T-helper 1 cell (primary cell): ENCODE results near the gene EPB41L4B.
"Not testable (repeated sequence)": the region's sequence is repeated elsewhere in the genome, so short reads cannot be mapped to it uniquely, and the experiment has no call there.

Experiments used
- DNase-seq, 5 donors: peaks; one replicate each; pipeline ENCODE4 v3.0.0-alpha.2; 2012 to 2020

The EPB41L4B gene

DNA sequence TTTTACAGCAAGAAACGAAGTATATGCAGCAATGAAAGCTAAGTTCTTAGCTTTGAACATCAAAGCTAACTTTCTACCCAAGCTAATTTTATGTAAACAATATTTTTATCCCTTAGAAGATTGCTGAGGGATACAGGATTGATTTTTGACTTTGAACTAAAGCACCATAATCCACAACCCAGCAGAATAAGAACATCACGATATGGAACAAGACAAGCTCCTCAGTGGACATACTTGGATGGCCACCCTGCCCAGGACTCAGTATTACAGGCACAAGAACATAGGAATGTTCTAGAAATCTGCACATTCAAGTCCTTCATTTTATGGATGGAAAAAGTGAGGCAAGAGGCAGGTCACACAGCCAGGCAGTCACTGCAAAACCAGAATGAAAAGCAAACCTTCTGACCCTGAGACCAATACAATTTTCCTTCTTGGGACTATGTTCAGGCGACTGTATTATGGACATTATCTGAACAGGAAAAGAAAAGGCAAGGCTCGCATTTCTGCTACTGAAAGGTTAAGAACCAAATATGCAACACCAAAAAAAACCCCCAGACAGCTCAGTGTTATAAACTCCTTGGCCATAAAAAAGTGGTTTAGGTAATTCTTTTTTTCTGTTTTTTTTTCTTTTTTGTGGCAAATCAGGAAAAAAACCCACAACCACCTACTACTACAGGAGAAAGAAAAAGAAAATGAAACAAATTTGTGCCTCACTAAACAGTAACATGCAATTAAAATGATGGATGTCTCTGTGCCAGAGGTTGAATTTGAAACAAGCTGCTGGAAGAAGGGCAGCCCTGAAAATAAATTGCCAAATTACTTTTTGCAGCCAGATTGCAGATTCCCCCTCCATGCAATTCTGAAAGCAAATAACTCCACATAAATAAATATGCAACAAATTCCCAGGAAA is 25.4 kb downstream of the EPB41L4B start:
- no peak for DNase-seq

DNA sequence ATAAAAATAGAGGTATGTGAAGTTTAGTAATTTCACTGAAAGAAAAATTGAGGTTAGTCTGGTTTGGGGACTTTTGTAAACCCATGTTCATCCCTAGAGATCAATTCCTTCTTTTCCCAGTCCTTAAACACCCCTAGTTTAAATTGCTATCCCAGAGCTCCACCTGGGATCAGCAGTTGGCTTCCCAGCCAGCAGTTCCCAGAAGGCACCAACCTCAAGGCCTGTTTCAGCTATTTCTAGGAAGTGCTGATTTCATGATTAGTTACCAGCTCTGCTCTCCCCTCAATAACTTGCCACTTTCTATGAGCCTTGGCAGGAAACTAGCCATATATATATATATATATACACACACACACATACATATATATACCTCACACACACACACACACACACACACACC is 30.5 kb downstream of the EPB41L4B start:
- DNase-seq: no peak

DNA sequence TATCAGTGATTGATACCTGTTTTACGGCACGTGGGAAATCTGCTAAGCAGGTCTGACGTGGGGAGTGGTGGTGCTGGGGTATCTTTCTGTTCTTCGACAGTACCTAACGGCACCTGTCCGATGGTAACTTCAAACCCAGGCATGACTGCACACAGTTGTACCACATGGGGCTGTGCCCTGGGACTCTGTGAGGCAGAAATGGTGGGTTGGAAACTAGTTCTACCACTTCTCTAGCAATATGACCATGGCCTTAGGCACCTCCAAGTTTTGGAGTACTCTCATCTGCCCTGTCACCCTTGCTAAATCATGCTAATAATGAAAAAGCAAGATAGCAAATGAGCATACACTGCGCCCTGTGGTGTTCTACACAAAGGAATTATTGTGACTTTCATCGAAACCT is 30.9 kb downstream of the EPB41L4B start:
- no peak for DNase-seq

DNA sequence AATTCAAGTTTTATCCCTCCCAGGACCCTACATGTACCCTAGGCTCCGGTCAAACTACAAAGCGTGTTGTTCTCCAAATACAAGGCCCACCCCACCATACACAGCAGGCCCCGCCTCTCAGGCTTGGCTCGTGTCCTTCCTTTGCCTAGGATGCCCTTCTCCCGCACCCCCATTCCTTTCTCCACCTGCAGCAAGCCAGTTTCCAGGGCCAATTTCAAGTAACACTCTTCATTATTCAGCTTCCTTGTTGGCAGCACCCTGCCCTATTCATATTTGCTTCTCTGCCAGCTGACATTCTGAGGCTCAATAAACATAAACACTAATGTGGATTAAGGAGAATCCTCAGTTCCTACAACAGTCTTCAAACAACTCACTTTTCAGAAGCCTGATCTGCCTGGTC is 31.7 kb downstream of the EPB41L4B start:
- DNase-seq: no peak

DNA sequence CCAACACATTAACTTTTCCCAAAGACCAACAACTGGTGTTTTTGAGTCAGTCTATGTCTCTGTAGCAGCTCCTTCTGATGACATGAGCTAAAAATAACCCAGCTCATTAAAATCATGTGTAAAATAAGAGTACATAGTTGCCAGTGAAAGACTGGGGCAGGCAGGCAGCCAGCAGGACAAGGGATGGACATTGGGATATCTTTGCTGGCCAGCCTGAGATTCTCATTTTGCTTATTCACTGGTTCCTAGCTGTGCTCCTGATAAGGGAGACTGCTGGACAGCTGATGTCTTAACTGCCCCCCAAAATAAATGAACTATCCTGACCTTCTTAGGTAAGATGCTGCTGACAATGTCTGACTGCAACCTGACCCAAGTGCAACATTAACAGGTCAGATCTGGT is 33.9 kb downstream of the EPB41L4B start:
- DNase-seq: no peak

DNA sequence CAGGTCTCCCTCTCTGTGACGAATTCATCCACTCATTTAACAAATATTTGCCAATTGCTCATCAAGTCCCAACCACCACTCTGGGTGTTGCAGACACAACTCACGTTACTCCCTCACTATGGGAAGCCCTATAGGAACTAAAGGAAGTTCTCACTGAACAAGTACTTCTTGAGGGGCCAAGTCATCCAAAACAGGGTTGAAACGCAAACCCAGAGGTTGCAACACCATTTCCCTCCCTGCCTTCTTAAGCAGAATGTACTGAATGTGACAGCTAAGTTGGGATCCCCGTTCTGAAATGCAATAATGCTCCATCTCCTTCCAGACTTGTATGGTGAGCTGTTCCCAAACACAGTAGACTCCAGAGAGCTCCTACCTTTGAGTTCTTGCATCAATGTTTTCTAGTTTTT is 34.3 kb downstream of the EPB41L4B start:
- DNase-seq: no peak

DNA sequence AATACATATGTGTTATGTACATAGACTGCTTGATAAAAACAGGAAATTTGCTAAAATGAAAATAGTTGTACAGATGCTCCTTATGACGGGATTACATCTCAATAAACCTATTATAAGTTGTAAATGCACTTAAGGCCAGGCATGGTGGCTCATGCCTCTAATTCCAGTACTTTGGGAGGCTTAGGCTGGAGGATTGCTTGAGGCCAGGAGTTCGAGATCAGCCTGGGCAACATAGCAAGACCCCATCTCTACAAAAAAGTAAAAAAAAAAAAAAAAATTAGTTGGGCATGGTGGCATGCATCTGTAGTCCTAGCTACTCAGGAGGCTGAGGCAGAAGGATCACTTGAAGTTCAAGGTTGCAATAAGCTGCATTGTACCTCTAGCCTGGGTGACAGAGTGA is 37.2 kb downstream of the EPB41L4B start:
- not testable (repeated sequence) for DNase-seq

DNA sequence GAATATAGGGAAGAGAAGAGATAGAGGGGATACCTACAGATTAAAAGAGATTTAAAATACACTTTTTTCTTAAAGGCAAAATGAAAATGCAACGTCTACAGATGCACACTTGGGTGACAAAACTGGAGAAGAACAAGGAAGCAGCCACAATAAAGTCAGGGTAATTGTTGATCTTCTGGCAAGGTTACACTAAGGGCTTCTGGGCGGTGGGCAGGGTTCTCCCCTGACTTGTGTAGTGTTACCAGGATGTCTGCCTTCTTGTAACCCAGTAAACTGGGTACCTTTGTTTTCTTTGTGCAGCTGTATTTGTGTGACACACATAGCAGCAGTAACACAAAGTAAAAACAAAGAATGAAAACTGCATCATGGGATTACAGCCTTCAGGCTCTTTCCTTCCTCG is 37.8 kb downstream of the EPB41L4B start:
- DNase-seq: no peak

DNA sequence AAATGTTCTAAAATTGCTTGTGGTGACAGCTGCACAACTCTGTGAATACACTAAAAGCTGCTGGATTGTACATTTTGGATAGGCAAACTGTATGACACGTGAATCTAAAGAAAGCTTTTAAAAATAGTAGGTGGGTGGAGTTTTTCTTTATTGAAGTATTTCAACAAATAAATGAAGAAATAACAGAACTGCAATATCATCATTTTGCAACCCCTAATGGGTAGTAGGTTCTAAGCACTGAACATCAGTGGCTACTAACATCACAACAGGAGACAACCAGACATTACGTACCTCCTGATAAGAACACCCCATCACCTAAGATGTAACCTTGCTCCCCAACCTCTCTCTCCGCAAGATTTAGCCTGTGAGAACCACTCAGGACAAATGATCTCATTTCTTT is 38.6 kb downstream of the EPB41L4B start:
- no peak for DNase-seq

DNA sequence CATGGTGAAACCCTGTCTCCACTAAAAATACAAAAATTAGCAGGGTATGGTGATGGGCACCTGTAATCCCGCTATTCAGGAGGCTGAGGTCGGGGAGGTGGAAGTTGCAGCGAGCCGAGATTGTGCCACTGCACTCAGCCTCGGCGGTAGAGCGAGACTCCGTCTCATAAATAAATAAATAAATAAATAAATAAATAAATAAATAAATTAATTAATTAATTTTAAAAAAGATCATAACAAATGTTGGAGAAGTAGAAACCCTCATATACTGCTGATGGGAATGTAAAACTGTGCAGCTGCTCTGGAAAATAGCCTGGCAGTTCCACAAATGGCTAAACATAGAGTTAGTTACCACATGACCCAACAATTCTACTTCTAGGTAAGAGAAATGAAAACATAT is 39.3 kb downstream of the EPB41L4B start:
- no peak for DNase-seq

DNA sequence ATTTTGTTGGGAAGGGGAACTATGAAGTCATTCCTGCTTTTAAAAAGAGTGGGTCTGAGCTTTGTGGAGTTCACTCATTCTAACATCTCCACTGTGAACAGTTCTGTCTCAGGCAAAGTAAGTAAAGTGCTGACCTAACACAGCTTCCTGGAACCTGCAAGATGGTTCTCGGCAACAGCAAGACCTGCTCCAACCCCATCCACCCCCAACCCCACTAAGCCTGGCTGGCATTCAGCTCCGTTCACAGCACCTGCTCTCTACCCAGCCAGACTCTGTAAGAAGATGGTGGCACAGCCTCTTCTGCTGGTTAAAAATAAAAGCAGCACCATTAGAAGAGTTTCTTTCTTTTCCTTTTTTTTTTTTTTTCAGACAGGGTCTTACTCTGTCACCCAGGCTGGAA is 42.0 kb downstream of the EPB41L4B start:
- no peak for DNase-seq

DNA sequence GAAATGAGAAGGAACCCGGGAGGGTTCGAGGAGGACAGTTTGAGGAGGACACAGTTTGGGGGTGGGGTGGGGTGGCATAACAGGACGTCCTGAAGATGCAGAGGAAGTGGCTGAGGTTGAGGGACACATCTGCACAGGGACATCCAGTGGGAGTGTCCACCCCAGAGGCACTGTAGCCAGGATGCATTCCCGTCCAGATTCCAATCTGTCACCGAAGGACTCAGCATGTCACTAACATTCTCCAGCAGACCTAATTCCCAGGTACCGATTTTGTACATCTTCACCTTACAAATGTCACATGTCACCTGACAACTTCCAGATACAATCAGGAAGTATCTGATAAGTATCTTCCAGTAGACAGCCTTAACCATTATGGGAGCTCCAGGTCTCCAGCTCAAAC is 42.6 kb downstream of the EPB41L4B start:
- DNase-seq: no peak

DNA sequence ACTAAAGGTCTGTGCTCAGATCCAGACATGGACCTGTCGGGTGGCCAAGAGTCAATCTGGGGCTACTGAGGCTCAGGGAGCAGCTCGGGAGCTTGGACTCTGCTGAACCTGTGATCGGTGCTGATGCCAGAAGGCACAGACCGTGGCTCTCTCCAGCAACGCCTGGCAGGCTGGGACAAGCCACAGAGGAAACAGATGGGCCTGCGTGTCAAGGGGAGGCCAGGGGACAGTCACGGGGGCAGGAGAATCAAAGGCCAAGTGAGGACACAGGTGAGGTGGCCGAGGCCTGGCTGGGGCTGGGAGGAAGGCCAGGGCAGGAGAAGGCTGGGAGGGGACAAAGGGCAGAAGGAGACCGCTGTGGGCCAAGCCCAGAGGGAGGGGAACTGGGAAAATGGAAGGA is 43.4 kb downstream of the EPB41L4B start:
- no peak for DNase-seq

DNA sequence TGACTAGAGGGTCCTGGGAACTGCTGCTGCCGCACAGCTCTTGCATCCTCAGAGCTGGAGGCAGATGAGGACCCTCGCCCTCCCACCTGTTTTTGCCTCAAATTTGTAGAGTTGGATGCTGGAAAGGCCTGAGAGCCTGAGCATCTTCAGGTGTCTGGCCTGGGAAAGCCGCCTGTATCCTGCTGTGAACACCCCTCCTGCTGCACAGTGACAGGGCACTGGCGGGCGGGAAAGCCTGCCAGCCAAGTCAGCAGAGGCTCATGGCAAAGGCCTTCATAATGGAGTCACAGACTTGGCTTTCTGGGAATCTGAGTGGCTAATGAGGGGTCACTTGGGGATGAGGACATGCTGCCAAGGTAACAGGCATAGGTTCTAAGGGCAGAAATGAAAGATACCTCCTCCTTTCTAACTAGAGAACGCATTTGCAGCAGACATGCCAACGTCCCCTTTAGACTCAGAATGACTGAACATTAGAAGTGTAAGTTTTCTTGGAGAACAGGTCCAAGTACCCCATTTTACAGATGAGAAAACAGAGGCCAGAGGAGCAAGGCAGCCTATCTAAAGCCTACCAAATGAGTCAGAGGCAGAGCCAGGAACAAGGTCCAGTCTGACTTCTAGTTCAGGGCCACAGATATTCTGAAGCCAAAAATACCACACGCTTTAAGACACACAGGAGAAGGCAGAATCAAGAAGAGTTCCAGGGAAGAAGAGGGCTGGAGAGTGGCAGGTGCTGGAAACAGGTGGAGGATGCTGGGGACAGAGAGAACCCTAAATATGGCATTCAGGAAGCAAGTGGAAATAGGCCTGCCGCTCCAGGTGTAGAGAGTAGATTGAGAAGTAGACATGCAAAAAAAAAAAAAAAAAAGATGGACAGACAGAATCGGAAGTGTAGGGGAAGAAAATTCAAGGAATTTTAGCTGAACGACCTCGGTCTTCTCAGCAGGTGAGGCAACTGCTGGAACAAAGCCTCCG is 44.1 kb downstream of the EPB41L4B start:
- no peak for DNase-seq

DNA sequence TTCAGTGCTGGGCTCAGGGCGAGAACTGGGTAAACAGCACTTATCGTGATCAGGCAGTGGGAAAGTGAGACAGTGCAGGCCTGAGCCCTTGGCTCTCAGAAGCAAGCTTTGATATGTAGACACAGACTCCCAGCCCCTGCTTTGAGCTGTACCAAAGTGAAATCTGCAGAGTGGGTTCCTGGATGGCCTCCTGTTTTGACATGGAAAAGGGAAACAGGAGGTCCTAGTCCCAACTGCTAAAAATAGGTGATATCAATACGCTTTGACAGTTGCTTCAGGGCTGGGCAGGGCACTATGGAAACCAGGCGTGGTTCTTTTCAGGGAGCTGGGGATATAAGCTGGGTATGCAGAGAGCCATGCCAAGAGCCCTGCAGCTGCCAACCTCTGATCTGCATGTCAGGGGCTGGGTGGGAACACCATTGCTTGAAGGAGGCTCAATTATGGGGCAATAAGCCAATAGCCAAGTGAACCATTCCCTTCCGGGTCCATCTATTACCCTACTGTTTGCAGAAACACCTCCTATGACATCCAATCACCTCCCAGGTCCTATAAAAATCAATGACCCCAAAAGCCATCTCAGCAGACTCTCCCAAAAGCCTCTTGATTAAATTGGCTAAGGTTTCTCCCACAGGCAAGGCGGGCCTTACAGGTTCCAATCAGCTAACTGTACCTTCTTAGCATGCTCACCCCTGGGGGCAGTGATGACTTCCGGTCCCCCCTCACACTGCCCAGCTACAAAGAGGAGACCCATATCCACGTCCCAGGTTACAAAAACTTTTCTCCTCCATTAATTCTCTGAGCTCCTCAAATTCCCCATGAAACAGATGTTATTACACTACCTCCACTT is 45.8 kb downstream of the EPB41L4B start:
- DNase-seq: no peak

DNA sequence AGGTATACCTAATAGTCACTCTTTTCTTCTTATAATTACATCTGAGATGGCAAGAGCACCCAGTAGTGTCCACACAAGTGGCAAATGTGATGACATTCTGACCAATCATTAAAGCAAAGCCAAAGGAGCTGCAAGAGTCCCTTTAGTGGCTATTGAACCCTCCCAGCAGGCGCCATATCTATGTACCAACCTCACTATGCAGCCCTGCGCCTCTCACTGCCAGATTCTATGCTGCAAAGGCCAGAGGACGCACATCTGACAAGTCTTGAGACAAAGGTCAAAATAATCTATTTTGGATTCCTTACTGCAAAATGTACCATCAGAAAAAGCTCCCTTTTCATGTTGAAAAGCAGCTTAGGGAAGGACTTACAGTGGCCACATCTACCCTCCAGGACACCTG is 47.0 kb downstream of the EPB41L4B start:
- DNase-seq: no peak

DNA sequence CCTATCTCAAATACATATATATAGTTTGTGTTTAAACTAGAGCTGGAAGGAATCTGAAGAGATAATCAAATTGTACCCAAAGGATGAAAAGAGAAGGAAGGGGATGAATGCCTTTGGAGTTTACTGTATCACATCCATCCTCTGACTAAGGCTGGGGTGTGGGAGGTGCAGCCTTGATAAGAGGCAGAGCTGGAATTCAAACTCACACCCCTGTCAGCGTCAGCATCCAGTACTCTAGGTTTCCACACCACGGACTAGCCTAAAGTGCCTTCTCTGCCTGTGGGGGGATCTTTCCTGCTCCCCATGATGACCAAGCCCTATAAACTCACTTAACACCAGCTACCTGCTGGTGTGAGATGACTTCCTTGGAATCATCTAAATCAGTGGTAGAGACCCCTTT is 48.1 kb downstream of the EPB41L4B start:
- no peak for DNase-seq

DNA sequence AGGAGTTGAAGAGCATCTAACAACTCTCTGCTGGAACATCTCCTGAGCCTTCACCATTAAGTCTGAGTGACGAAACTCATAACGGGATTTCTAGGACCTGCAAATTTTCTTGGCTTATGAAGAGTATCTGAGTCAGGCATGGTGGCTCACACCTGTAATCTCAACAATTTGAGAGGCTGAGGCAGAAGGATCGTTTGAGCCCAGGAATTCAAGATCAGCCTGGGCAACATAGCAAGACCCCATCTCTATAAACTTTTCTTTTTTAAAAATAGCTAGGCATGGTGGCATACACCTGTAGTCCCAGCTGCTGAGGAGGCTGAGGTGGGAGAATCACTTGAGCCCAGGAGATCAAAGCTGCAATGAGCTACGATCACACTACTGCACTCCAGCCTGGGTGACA is 48.8 kb downstream of the EPB41L4B start:
- no peak for DNase-seq

DNA sequence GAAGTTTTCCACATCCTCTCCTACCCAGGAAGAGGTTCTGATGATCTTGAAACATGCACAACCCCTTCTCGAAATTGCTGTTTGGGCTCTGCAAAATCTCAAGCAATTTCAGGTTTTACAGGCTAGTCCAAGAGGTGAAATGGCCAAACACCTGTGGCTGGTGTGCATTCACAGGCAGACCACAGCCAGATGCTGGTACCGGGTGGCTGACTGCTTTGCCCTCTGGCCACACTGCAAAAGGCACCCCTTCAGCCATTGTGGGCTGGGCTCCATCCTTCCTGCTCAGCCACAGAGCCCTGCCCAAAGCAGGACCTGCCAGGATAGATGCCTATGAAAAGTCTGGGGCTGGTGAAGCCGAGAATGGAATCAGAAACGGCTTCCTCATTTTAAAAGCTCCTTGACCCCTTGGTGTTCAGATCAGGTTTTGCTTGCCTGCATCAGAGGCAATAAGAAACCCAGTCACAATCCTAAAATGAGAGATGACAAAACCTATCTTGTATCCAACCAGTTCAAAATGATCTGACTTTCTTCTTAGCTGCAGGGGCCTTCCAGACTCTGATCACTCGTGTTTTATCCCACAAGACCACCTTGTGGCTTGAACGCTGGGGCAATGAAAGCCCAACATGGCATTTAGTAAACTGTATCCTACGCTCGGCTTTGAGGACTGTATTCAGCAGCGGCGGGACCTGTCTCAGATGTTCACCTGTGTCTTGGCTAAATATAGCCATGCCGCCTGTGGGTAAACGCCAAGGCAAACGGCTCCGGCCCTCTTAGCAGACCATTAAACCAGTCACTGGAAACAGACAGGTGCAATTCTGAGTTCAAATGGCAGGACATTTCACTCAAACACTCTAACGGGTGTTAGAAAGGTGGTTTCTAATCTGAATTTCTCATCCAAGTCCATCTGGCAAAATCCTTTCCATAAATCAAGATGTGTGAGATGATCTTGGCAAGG is 49.6 kb downstream of the EPB41L4B start:
- no peak for DNase-seq

DNA sequence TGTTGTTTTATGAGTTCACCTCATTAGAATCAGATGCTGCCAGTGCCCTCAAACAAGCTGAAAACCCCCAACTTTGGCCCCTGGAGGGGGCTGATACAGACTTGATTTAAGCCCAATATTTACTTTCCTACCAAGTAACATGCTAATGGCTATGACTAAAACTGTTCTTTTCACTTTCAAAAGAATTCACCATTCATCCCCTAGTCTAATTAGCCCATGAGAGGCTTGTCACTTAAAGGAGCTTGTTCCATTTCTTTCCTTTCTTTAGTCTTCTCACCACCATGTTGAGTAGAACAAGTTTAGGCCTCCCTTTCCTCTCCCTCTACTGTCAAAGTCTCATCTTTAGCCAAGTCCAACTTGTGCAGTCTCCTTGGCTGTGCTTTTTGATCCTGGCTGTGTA is 50.4 kb downstream of the EPB41L4B start:
- DNase-seq: no peak

DNA sequence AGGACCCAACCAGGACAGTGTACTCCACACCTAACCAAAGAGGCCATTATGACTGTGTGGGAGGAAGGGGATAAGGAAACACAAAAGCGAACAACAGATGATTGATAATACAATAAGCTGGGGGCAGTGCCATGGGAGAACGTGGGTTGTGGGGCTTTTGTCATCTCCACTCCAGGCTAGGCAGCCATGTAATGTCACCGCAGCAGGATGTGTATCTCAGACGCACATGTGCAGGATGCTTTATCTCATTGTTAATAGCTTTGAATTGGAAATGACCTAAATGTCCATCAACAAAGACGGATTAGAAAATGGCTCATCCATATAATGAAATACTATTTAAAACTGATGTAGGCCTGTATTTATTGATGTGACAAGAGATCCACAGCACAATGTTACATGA is 51.0 kb downstream of the EPB41L4B start:
- DNase-seq: no peak

DNA sequence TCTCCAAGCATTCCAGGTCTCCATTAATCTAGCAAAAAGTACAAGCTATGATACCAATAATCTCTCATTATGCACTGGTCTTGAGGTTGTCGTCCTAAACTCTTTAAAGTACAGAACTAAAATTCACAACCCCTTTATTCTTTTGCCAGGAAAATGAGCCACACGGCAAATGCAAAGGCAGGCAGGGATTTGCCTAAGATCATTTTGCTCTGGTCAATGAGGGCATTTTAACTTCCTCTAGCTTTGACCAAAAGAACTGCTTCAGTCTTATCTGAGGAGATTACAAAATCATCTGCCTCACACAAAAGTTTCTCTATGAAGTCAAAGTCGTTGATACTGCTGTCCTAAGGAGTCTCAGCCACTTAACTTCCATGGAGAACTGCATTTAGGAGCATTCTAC is 51.8 kb downstream of the EPB41L4B start:
- DNase-seq: no peak
